ENCODE results near the gene SIPA1L3. TPM values are rescaled to one million over a fixed set of nuclear protein-coding genes. Genes with fewer than 3 reads are reported as not detected.

The SIPA1L3 gene
- total RNA-seq, 3 donors from 2014 or later = 93.6 to 173 (median 144) TPM

DNA sequence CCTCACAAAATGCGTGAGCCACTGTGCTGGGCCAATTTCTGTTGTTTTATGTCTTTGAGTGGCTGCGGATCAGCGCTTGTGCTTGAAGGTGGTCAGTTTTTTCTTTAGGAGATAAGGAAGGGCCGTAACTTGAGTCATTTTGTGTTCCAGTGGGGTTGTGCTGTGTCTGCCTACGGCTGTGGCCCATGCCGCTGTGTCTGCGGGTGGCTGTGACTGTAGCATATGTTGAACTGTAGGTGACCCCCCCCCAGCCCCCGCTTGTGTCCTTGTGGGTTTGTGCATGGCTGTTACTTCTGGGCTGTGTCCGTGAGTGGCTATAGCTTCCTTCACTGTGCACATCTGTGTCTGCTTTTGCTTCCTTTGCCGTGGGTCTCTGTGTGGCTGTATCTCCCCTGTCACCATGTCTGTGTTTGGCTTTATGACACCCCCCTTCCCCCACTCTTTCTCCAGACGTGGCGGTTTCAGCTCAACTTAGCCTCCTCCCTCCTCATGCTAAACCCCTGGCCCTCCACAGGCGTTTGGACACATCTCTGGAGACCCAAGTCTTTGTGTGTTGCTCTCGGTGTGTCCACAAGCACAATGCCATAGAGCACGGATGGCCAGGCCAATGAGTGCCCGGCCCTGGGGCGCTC lies 348.5 kb downstream of the SIPA1L3 start:
- Histone ChIP-seq H3K4me3 (no peak overlapping the region), H3K36me3 (ENCODE audit: low read depth) (no peaks in the 10 kb centered on the region), H3K4me1 (ENCODE audit: low read depth) (peaks cover 18% of the 10 kb centered on the region), H3K9me3 (no peaks in the 10 kb centered on the region)
- intact Hi-C loops (cut with DNase I, micrococcal nuclease) = no loop called here
- TF ChIP-seq, protein P1, sequence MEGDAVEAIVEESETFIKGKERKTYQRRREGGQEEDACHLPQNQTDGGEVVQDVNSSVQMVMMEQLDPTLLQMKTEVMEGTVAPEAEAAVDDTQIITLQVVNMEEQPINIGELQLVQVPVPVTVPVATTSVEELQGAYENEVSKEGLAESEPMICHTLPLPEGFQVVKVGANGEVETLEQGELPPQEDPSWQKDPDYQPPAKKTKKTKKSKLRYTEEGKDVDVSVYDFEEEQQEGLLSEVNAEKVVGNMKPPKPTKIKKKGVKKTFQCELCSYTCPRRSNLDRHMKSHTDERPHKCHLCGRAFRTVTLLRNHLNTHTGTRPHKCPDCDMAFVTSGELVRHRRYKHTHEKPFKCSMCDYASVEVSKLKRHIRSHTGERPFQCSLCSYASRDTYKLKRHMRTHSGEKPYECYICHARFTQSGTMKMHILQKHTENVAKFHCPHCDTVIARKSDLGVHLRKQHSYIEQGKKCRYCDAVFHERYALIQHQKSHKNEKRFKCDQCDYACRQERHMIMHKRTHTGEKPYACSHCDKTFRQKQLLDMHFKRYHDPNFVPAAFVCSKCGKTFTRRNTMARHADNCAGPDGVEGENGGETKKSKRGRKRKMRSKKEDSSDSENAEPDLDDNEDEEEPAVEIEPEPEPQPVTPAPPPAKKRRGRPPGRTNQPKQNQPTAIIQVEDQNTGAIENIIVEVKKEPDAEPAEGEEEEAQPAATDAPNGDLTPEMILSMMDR (IDR thresholded peaks at IDR 0.05) = no peak
- ATAC-seq (no peak), DNase-seq (peak in 1 of 3 donors; percentile 37)

Other genes starting within 250 kb of the SIPA1L3 start
- gene ZNF607, start 187.4 kb upstream of the SIPA1L3 start, total RNA-seq = 10 to 100 TPM in 1 of 3 donors, 1 to 10 TPM in 2; 6.2 to 12.8 (median 6.8) TPM
- gene ZNF573, start 127.6 kb upstream of the SIPA1L3 start, total RNA-seq = 10 to 100 TPM in 1 of 3 donors, 1 to 10 TPM in 2; 5.4 to 13.1 (median 6.4) TPM
- gene WDR87, start 614 bp upstream of the SIPA1L3 start, total RNA-seq = not detected